Measurements from ENCODE around the gene ZC3H13. TPM values are rescaled to one million over a fixed set of nuclear protein-coding genes. Genes with fewer than 3 reads are reported as not detected.

Gene ZC3H13
- total RNA-seq, 2 experiments from 2014 or later, result 40.7 to 49.7 TPM

DNA sequence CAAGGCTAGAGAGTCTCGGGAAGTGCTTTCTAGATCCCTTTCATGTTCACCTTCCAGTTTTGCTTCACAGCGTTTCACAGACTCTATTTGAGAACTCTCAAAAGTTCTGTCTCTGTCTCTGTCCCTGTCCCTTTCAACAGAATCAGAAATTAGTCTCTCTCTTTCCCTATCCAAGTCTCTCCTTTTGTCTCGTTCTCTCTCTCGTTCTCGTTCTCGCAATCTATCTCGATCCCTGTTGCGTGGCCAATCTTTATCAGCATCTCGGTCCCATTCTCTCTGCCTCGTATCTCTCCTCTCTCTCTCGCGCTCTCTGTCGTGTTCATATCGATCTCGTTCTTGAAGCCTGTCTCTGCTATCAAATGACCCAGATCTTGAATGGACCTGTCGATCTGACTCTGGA lies 85.0 kb downstream of the ZC3H13 start:
- peaks cover 3% of the 10 kb centered on the region for H3K4me1 Mint-ChIP-seq
- peaks cover 37% of the 10 kb centered on the region for H3K36me3 Mint-ChIP-seq
- DNase-seq (no peak), ATAC-seq (ENCODE audit: low read depth) (no peak)
- no peaks in the 10 kb centered on the region for H3K27me3 Mint-ChIP-seq
- H3K9me3 Mint-ChIP-seq, result no peaks in the 10 kb centered on the region
- no peak overlapping the region for H3K4me3 Mint-ChIP-seq
- H3K27ac Mint-ChIP-seq, result no peak overlapping the region
- POLR2A ChIA-PET, result no interaction called here

DNA sequence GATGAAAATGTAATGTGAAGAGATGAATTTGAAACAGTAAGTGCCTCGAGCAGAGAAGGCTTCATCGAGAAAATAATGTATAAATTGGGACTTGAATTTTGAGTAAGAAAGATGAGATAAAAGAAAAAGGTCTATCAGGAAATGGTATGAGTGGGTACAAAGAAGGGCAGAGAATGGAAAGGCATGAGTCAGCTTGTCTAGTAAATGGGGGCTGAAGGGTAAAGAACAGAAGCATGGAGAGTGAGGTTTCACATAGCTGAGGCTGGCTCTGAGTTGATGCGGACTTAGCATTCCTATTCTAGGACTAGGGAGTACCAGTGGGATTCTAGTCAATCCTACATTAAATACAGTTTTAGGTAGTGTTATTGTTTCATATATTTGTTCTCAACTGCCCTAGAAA lies 85.8 kb downstream of the ZC3H13 start:
- Mint-ChIP-seq H3K27ac (peak overlapping the region; percentile 0), H3K36me3 (peaks cover 33% of the 10 kb centered on the region), H3K27me3 (no peaks in the 10 kb centered on the region), H3K4me3 (no peak overlapping the region), H3K4me1 (peaks cover 3% of the 10 kb centered on the region), H3K9me3 (no peaks in the 10 kb centered on the region)
- POLR2A ChIA-PET, result no interaction called here
- ATAC-seq (ENCODE audit: low read depth) (no peak), DNase-seq (no peak)

DNA sequence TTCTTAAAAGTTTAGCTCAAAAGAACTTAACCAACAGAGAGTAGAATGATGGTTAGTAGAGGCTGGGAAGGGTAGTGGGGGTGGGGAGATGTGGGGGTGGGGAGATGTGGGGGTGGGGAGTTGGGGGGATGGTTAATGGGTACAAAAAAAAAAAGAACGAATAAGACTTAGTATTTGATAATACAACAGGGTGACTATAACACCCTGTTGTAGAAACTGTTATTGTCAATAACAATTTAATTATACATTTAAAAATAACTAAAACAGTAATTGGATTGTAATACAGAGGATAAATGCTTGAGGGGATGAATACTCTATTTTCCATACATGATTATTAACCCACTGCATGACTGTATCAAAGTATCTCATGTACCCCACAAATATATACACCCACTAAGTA lies 91.1 kb downstream of the ZC3H13 start:
- H3K36me3 Mint-ChIP-seq, result peaks cover 23% of the 10 kb centered on the region
- DNase-seq (no peak), ATAC-seq (ENCODE audit: low read depth) (no peak)
- H3K4me1 Mint-ChIP-seq, result no peaks in the 10 kb centered on the region
- no peak overlapping the region for H3K27ac Mint-ChIP-seq
- POLR2A ChIA-PET, result no interaction called here
- no peaks in the 10 kb centered on the region for H3K9me3 Mint-ChIP-seq
- H3K4me3 Mint-ChIP-seq, result no peak overlapping the region
- H3K27me3 Mint-ChIP-seq, result no peaks in the 10 kb centered on the region

DNA sequence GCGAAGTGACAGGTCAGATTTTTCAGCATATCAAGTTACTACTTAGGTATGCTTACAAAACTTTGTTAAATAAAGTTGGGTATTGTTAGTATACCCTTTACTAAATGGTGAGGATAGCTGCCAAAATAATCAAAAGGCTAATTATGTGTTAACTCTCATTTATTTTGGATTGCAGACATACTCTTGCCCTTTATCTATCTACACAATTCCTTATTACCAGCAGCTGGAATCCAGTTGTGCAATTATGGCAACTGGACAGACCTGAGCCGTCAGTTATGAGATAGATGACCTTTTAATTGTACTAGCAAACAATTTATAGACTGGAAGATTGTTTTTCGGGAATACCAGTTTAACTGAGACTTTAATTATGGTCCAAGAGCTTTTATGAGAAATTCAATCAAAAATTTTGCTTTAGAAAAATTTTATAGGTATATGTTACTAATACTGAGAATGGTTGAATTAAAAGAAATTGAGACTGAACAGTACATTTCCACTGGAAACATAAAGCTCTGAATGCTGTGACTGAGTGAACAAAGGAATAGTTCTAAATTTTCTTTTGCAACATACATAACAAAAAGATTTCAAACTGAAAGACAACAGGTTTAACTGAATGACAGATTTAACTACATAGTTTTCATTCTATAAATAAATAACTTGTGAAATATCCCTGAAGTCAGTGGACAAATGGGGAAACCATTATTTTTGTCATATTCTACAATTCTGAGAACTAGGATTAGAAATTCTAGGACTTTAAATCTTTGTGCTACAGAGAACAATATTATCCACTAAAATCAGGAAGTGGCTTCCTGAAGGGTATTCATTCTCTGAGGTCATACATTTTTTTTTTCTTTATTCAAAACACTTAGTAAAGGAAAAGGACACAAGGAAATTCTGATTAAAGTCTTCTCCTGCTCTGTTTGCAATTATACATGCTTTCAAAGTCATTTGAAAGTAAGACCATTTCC lies 97.4 kb downstream of the ZC3H13 start:
- H3K9me3 Mint-ChIP-seq, result no peaks in the 10 kb centered on the region
- ATAC-seq (ENCODE audit: low read depth) (no peak), DNase-seq (no peak)
- no peak overlapping the region for H3K27ac Mint-ChIP-seq
- no peaks in the 10 kb centered on the region for H3K4me1 Mint-ChIP-seq
- no peak overlapping the region for H3K4me3 Mint-ChIP-seq
- POLR2A ChIA-PET, result no interaction called here
- peaks cover 27% of the 10 kb centered on the region for H3K36me3 Mint-ChIP-seq
- no peaks in the 10 kb centered on the region for H3K27me3 Mint-ChIP-seq

DNA sequence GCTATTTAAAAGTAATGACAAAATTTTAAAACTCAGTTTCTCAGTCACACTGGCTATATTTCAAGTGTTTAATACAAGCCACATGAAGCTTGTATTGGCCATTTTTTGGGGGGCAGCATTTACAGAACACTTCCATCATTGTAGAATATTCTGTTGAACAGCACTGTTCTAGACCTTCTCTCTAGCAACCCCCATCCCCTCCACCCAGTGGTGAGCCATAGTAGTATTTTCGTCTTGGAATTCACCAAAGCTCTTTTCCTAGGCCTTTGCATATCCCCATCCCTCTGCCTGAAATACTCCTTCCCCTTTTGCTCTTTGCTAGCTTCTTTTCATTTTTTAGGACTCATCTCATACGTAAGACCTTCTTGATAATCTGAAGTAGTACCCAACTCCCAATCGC lies 99.5 kb downstream of the ZC3H13 start:
- H3K4me3 Mint-ChIP-seq, result no peak overlapping the region
- peaks cover 20% of the 10 kb centered on the region for H3K36me3 Mint-ChIP-seq
- H3K9me3 Mint-ChIP-seq, result no peaks in the 10 kb centered on the region
- DNase-seq (no peak), ATAC-seq (ENCODE audit: low read depth) (no peak)
- no peaks in the 10 kb centered on the region for H3K4me1 Mint-ChIP-seq
- POLR2A ChIA-PET, result no interaction called here
- H3K27me3 Mint-ChIP-seq, result no peaks in the 10 kb centered on the region
- no peak overlapping the region for H3K27ac Mint-ChIP-seq

DNA sequence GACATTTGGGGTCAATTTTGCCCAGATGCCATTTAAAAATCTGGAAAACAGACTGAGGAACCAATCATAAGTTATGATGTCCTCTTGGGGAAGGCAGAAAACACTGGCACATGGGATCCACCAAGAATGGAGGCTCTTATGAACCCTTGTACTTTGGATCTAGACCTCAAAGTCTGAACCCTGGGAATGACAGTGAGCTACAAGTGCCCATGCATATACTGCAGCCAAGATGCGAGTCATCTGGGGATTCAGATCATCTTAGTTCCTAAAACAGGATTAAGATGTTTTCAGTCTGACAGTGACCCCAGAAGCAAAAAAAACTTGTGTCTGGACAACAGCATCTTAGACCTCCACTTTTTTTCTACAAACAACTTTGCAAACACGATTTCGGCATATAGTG lies 100.8 kb downstream of the ZC3H13 start:
- no peaks in the 10 kb centered on the region for H3K4me1 Mint-ChIP-seq

DNA sequence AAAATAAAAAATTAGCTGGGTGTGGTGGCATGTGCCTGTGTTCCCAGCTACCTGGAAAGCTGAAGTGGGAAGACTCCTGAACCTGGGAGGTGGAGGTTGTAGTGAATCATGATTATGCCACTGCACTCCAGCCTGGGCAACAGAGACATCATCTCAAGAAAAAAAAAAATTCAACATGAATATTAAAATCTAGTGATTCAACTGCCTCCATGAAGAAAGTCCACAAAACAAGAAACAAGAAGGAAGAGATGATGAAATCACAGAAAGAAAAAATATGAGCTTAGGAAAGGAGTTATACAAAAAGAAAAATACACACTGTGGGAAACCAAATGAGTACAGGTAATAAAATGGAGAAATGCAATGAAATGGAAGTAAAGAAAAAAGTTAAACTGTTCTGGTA lies 101.4 kb downstream of the ZC3H13 start:
- POLR2A ChIA-PET, result no interaction called here
- ATAC-seq (ENCODE audit: low read depth), result no peak

More for the DNA sequence above, 100.8 kb downstream of the ZC3H13 start:
- Mint-ChIP-seq H3K27me3 (no peaks in the 10 kb centered on the region), H3K4me3 (no peak overlapping the region), H3K36me3 (peaks cover 12% of the 10 kb centered on the region), H3K9me3 (no peaks in the 10 kb centered on the region), H3K27ac (no peak overlapping the region)
- POLR2A ChIA-PET, result no interaction called here
- DNase-seq (no peak), ATAC-seq (ENCODE audit: low read depth) (no peak)

DNA sequence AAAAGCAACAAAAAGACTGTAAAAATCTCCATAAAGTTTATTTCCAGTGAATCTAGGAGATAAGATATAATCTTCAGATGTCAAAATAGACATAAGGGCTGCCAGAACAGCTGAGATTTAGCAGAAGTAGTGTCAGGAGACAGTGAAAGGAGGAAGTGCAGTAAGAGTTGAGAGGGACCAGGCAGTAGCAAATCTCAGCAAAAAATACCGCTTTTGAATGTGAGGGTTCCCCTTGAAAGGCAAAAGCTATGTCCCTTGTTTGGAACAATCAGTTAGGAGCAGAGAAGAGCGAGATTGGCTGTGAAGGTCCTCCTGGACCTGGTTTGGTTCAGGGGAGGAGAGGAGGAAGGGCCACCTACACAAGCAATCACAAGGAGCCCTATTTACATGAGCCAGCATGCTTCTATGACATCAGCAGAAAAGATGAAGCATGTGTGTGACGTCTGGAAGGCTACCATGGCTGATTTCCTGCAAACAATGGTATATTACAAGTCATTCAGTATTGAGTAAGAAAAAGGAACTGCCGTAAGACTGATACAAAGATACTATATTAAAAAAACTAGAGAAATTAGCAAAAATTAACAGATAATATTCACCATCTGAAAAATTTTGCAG lies 102.1 kb downstream of the ZC3H13 start:
- no peaks in the 10 kb centered on the region for H3K4me1 Mint-ChIP-seq
- POLR2A ChIA-PET, result no interaction called here
- DNase-seq (no peak), ATAC-seq (ENCODE audit: low read depth) (no peak)
- H3K9me3 Mint-ChIP-seq, result no peaks in the 10 kb centered on the region
- H3K36me3 Mint-ChIP-seq, result peaks cover 6% of the 10 kb centered on the region
- H3K4me3 Mint-ChIP-seq, result no peak overlapping the region
- no peaks in the 10 kb centered on the region for H3K27me3 Mint-ChIP-seq
- no peak overlapping the region for H3K27ac Mint-ChIP-seq

More for the DNA sequence above, 101.4 kb downstream of the ZC3H13 start:
- H3K27ac Mint-ChIP-seq, result no peak overlapping the region
- peaks cover 9% of the 10 kb centered on the region for H3K36me3 Mint-ChIP-seq
- no peaks in the 10 kb centered on the region for H3K27me3 Mint-ChIP-seq
- no peaks in the 10 kb centered on the region for H3K9me3 Mint-ChIP-seq
- no peaks in the 10 kb centered on the region for H3K4me1 Mint-ChIP-seq
- no peak for DNase-seq
- no peak overlapping the region for H3K4me3 Mint-ChIP-seq

DNA sequence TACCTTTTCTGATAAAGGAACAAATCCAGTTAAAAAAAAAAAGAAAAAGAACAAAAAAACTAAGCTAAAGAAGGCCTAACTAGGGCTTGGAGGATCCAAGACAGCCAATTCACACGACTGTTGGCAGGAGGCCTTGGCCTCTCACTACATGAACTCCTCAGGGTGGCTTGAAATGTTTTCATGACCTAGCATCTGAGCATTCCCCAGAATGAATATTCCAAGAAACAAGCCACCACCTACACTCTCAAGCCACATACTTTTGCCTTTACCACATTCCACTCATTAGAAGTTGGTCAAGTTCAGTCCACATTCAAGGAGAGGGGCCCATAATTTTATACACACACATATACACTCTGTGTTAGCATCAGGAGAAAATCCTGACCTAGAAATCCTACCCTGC lies 103.4 kb downstream of the ZC3H13 start:
- no peak overlapping the region for H3K27ac Mint-ChIP-seq
- H3K4me3 Mint-ChIP-seq, result no peak overlapping the region
- POLR2A ChIA-PET, result interaction anchor here (0.7 kb wide), 1 partner anchor 13 kb away, joined by 3 read pairs; no protein-coding TSS in a partner anchor
- H3K9me3 Mint-ChIP-seq, result no peaks in the 10 kb centered on the region
- H3K4me1 Mint-ChIP-seq, result no peaks in the 10 kb centered on the region
- peaks cover 4% of the 10 kb centered on the region for H3K36me3 Mint-ChIP-seq
- peaks cover 2% of the 10 kb centered on the region for H3K27me3 Mint-ChIP-seq
- no peak for ATAC-seq (ENCODE audit: low read depth)
- DNase-seq, result no peak

DNA sequence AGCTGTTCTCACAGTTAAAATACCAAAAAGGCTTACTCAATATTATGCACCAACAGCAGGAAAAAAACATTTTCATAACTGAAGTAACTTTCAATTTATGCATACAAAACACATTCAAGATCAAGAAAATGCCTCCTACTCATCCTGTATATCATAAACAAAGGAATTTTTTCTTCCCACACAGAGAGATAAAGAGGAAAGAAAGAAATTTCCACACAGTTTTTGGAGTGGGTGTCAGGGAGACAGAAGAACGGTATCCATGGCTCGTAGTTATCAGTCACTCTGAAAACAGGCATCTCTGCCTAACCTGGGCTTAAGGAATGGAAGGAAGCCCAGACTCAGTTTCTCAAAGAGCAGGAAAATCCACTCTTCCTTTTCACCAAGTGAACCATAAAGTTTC lies 108.6 kb downstream of the ZC3H13 start:
- H3K36me3 Mint-ChIP-seq, result no peaks in the 10 kb centered on the region
- no peak for DNase-seq
- H3K4me1 Mint-ChIP-seq, result no peaks in the 10 kb centered on the region
- no peaks in the 10 kb centered on the region for H3K9me3 Mint-ChIP-seq
- POLR2A ChIA-PET, result no interaction called here
- H3K27ac Mint-ChIP-seq, result no peak overlapping the region
- H3K27me3 Mint-ChIP-seq, result peaks cover 8% of the 10 kb centered on the region
- ATAC-seq (ENCODE audit: low read depth), result no peak
- no peak overlapping the region for H3K4me3 Mint-ChIP-seq

DNA sequence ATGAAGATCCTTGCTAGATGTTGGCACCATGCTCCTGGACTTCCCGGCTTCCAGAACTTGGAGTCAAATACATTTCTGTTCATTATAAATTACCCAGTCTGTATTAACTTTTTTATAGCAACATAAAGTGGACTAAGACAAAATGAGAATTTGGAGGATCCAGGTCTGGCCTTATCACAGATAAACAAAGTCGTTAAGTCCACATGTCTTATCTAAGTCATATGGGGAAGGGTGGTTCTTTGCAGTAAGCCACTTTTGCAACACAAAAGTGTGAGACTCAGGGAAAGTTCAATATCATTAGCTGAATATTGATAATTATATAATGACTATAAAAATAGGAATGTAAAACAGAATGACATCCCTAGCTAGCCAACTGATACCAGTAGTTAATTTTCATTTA lies 109.4 kb downstream of the ZC3H13 start:
- Mint-ChIP-seq H3K9me3 (peaks cover 2% of the 10 kb centered on the region), H3K36me3 (no peaks in the 10 kb centered on the region), H3K4me3 (no peak overlapping the region), H3K27me3 (peaks cover 8% of the 10 kb centered on the region), H3K4me1 (no peaks in the 10 kb centered on the region), H3K27ac (no peak overlapping the region)
- ATAC-seq (ENCODE audit: low read depth) (no peak), DNase-seq (no peak)
- POLR2A ChIA-PET, result no interaction called here

DNA sequence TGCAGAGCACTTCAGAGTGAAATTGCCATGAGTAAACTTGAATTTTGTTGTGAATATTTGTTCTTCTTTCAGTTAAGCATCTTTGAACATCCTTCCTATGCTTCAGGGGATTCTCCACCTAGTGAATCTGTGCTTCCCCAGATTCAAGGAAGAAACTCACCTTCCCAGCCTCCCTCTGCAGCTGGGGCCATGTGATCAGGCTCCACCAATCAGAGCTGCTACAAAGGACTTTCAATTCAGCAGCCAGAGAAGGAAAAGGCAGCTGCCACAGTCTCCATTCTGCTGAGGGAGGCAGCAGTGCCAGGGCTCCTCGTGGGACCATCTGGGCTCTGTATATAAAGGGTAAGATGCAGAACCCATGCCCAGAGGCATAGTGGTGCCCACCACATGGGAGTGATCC lies 111.3 kb downstream of the ZC3H13 start:
- POLR2A ChIA-PET, result no interaction called here
- ATAC-seq (ENCODE audit: low read depth) (no peak), DNase-seq (no peak)
- no peaks in the 10 kb centered on the region for H3K36me3 Mint-ChIP-seq
- H3K27ac Mint-ChIP-seq, result no peak overlapping the region
- H3K4me3 Mint-ChIP-seq, result no peak overlapping the region
- H3K9me3 Mint-ChIP-seq, result peaks cover 2% of the 10 kb centered on the region
- H3K4me1 Mint-ChIP-seq, result no peaks in the 10 kb centered on the region
- H3K27me3 Mint-ChIP-seq, result peaks cover 8% of the 10 kb centered on the region

DNA sequence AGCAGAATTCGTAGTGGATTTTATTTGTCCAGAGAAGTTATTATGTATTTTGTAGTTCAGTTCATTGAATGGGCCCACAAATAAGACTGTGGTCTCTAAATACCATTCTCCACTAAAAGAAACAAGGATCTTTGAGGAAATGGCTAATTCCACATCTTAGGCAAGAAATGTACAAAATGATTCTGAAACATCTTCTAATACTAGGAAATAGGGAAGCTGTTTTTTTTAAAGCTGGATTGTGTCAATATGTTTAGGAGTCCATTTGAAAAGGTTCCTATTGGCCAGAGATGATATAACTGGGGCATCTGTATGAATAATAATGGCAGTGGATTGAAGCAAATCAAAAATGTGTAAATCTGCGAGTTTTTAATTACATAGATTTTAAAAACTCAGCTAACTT lies 112.5 kb downstream of the ZC3H13 start:
- no peak for DNase-seq
- peaks cover 9% of the 10 kb centered on the region for H3K27me3 Mint-ChIP-seq
- no peak overlapping the region for H3K27ac Mint-ChIP-seq
- H3K4me1 Mint-ChIP-seq, result no peaks in the 10 kb centered on the region
- POLR2A ChIA-PET, result no interaction called here
- no peak overlapping the region for H3K4me3 Mint-ChIP-seq
- ATAC-seq (ENCODE audit: low read depth), result no peak
- no peaks in the 10 kb centered on the region for H3K36me3 Mint-ChIP-seq
- peaks cover 2% of the 10 kb centered on the region for H3K9me3 Mint-ChIP-seq

DNA sequence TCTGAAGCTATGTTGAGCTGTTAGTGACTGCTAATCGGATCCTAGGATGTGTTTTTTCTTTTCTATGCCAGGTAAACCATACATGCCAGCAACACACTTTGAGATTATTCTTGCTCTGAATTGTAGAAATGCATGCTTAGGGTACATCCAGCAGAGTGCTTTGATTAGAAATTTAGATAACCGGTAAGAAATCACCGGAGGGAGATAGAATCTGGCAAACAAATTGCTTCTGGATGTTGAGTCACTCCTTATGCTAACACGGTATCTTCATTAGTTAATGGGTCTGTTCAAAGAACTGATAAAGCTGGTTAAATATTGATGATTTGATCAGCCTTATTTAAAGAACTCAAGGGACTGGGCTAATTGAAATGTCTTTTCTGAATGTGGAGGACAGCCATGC lies 115.9 kb downstream of the ZC3H13 start:
- Mint-ChIP-seq H3K4me1 (no peaks in the 10 kb centered on the region), H3K27ac (no peak overlapping the region), H3K4me3 (no peak overlapping the region), H3K27me3 (peaks cover 6% of the 10 kb centered on the region), H3K9me3 (peaks cover 2% of the 10 kb centered on the region), H3K36me3 (no peaks in the 10 kb centered on the region)
- POLR2A ChIA-PET, result interaction anchor here (0.6 kb wide), 1 partner anchor 13 kb away, joined by 3 read pairs; no protein-coding TSS in a partner anchor
- ATAC-seq (ENCODE audit: low read depth) (no peak), DNase-seq (no peak)

All from activated naive CD8-positive, alpha-beta T cell treated with anti-CD3 and anti-CD28 coated beads, Interleukin-2, amount 10 ng/mL, durations not matched to agents 7 days and 5 days (primary cell).